Right atrium auricular region (tissue), 2 donors: ENCODE data around the gene ZBTB20. TPM values are rescaled to one million over a fixed set of nuclear protein-coding genes. Genes with fewer than 3 reads are reported as not detected.
A peak's percentile ranks its signal among the peaks of the same experiment; 100 is the strongest.

Source experiments
- DNase-seq: peaks from one replicate; pipeline ENCODE4 v3.0.0-alpha.2; 2019; ENCODE audit warnings: low spot score
- H3K27ac ChIP-seq, 2 donors: fragments of 200-600 bp; sonication (generic); 1 replicate in 1 of 2; 2 replicates in 1 of 2; pipeline ENCODE4 v1.5.1; 2016 to 2019
- H3K27me3 ChIP-seq, 2 donors: fragments of 200-600 bp; sonication (generic); one replicate each; pipeline versions ENCODE4 v1.5.1 to v1.6.0; 2017 to 2019
- H3K36me3 ChIP-seq: fragments of 200-600 bp; sonication (generic); one replicate; pipeline ENCODE4 v1.5.1; 2016
- H3K4me1 ChIP-seq, 2 donors: fragments of 200-600 bp; sonication (generic); one replicate each; pipeline versions ENCODE4 v1.5.1 to v1.6.0; 2017 to 2019
- H3K4me3 ChIP-seq, 2 donors: fragments of 200-600 bp; sonication (generic); 1 replicate in 1 of 2; 2 replicates in 1 of 2; pipeline ENCODE4 v1.5.1; 2017 to 2019; ENCODE audit warnings: mild to moderate bottlenecking in 1 of 2, moderate library complexity in 1 of 2
- H3K9me3 ChIP-seq, 2 donors: fragments of 200-600 bp; sonication (generic); one replicate each; pipeline ENCODE4 v1.5.1; 2019
- CTCF ChIP-seq, 2 donors: fragments of 200-600 bp; sonication (generic); IDR thresholded peaks; one replicate each; pipeline ENCODE4 v1.5.1; 2019; ENCODE audit warnings: antibody characterized with exemption in 2 of 2
- total RNA-seq, 2 donors: library from RNA; depleted of rRNA; stranded (reverse); fragments of >200 nt; gene quantifications; one replicate each; pipeline ENCODE4 v1.1.0, GENCODE V29; 2016

ZBTB20 gene
- total RNA-seq, 2 donors from 2014 or later, result 84.6 to 90.8 TPM

GRCh38 chr3:114411811-114412803 lies 735.0 kb downstream of the ZBTB20 start:
- no peaks in the 10 kb centered on the region for H3K27me3 ChIP-seq
- no peaks in the 10 kb centered on the region for H3K36me3 ChIP-seq
- H3K27ac ChIP-seq, result peak overlapping the region; percentile 37 to 38
- H3K9me3 ChIP-seq, result no peaks in the 10 kb centered on the region
- no peak for DNase-seq
- TF ChIP-seq CTCF (IDR thresholded peaks at IDR 0.05), result peak in 1 of 2 donors; percentile 48
- peaks cover 0 to 33% of the 10 kb centered on the region in 2 donors for H3K4me1 ChIP-seq
- no peak overlapping the region for H3K4me3 ChIP-seq

GRCh38 chr3:114411190-114411668 lies 735.9 kb downstream of the ZBTB20 start:
- H3K27ac ChIP-seq, result peak overlapping the region; percentile 37 to 38
- DNase-seq, result no peak
- peaks cover 0 to 33% of the 10 kb centered on the region in 2 donors for H3K4me1 ChIP-seq
- no peak overlapping the region for H3K4me3 ChIP-seq
- H3K9me3 ChIP-seq, result no peaks in the 10 kb centered on the region
- TF ChIP-seq CTCF (IDR thresholded peaks at IDR 0.05), result no peak
- no peaks in the 10 kb centered on the region for H3K27me3 ChIP-seq
- no peaks in the 10 kb centered on the region for H3K36me3 ChIP-seq

DNA sequence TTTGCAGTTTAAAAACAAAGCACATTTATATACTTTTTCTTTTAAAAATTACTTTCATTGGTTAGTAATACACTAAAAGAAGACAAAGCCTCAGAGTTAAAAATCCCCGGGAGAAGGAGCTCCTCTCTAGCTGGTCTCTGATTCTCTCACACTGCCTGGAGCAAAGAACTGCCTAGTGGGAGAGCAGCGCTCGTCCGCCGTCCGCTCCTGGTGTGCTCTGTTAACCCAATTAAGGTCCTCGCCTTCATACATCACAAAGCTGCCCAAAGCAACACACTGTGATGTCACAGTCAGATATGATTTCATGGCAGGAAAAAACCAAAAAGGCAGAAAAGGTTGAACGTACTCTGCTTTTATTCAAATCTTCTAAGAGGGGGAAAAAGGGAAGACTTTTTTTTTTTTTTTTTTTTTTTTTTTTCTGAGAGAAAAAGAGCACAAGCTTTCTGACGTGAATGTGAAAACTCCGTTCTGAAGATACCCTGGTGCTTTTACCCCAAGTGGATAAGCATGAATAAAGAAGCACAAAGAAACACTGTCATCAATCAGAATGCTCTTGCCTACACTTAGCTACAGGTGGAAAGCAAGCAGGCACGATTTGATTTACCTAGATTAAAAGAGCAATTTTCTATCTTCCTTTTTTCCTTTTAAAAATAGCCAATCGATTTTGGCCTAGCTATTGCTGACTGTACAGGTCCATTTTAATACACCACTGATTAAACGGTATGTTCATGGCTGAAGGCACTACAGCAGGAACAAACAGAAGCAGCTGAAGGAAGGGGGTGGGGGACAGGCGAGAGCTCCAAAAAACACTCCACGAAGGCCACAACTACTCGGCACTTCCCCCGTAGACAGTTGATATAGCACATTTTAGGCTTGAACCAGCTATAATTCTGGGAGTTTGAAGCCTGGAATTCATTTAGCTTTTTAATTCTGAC lies 738.1 kb downstream of the ZBTB20 start:
- no peak for DNase-seq
- H3K9me3 ChIP-seq, result no peaks in the 10 kb centered on the region
- peaks cover 0 to 46% of the 10 kb centered on the region in 2 donors for H3K4me1 ChIP-seq
- H3K27me3 ChIP-seq, result no peaks in the 10 kb centered on the region
- TF ChIP-seq CTCF (IDR thresholded peaks at IDR 0.05), result no peak
- H3K27ac ChIP-seq, result no peak overlapping the region
- H3K4me3 ChIP-seq, result no peak overlapping the region
- H3K36me3 ChIP-seq, result no peaks in the 10 kb centered on the region

GRCh38 chr3:114406922-114407321 lies 740.2 kb downstream of the ZBTB20 start:
- no peaks in the 10 kb centered on the region for H3K27me3 ChIP-seq
- no peaks in the 10 kb centered on the region for H3K9me3 ChIP-seq
- no peak overlapping the region for H3K27ac ChIP-seq
- peaks cover 0 to 29% of the 10 kb centered on the region in 2 donors for H3K4me1 ChIP-seq
- TF ChIP-seq CTCF (IDR thresholded peaks at IDR 0.05), result no peak
- DNase-seq, result no peak
- H3K36me3 ChIP-seq, result no peaks in the 10 kb centered on the region
- H3K4me3 ChIP-seq, result no peak overlapping the region

GRCh38 chr3:114406286-114406685 lies 740.8 kb downstream of the ZBTB20 start:
- Histone ChIP-seq H3K9me3 (no peaks in the 10 kb centered on the region), H3K27ac (no peak overlapping the region), H3K36me3 (no peaks in the 10 kb centered on the region), H3K27me3 (no peaks in the 10 kb centered on the region), H3K4me1 (peaks cover 0 to 29% of the 10 kb centered on the region in 2 donors), H3K4me3 (no peak overlapping the region)
- no peak for DNase-seq
- TF ChIP-seq CTCF (IDR thresholded peaks at IDR 0.05), result no peak
